ENCODE data around the gene ROCK1.
"Not testable (repeated sequence)": the region's sequence is repeated elsewhere in the genome, so short reads cannot be mapped to it uniquely, and the experiment has no call there.

The ROCK1 gene

GRCh38 chr18:21111346-21112139, at the start of gene ROCK1:
TSS of gene ROCK1 (minus strand) at chr18:21111813. CDS start at chr18:21110910, 903 bp downstream.
- peak; percentile 98 for DNase-seq

- DNase-seq: no peak
Measured at GRCh38 chr18:21155443-21155842, 43.8 kb upstream of the ROCK1 start.

GRCh38 chr18:21146016-21146415, 34.4 kb upstream of the ROCK1 start:
- DNase-seq: no peak

GRCh38 chr18:21145371-21145770, 33.8 kb upstream of the ROCK1 start:
- DNase-seq: no peak

- no peak for DNase-seq
Measured at GRCh38 chr18:21141668-21142422, 30.2 kb upstream of the ROCK1 start.

- DNase-seq: not testable (repeated sequence)
Measured at GRCh38 chr18:21137719-21138488, 26.3 kb upstream of the ROCK1 start.

GRCh38 chr18:21134895-21135294, 23.3 kb upstream of the ROCK1 start:
- DNase-seq: no peak

GRCh38 chr18:21132398-21132918, 20.8 kb upstream of the ROCK1 start:
- no peak for DNase-seq

GRCh38 chr18:21131698-21132227, 20.1 kb upstream of the ROCK1 start:
- no peak for DNase-seq

- no peak for DNase-seq
Measured at GRCh38 chr18:21129566-21130216, 18.1 kb upstream of the ROCK1 start.

GRCh38 chr18:21123290-21123926, 11.8 kb upstream of the ROCK1 start:
- no peak for DNase-seq

- DNase-seq: no peak
Measured at GRCh38 chr18:21118806-21119205, 7.2 kb upstream of the ROCK1 start.

- no peak for DNase-seq
Measured at GRCh38 chr18:21117409-21118131, 6.0 kb upstream of the ROCK1 start.

GRCh38 chr18:21115519-21116411, 4.2 kb upstream of the ROCK1 start:
- no peak for DNase-seq

GRCh38 chr18:21112543-21113105, 1.0 kb upstream of the ROCK1 start:
- no peak for DNase-seq

GRCh38 chr18:21112140-21112473, 494 bp upstream of the ROCK1 start:
- DNase-seq: no peak

- DNase-seq: no peak
Measured at GRCh38 chr18:21110713-21111345, 784 bp downstream of the ROCK1 start.

- DNase-seq: no peak
Measured at GRCh38 chr18:21109936-21110712, 1.5 kb downstream of the ROCK1 start.

All from T1000 (cell line).